Peyer's patch (tissue), 4 donors: ENCODE measurements around the gene RNF157.

Source experiments
- POLR2A ChIP-seq, 2 donors: fragments of 450-650 bp; IDR thresholded peaks; one replicate each; pipeline ENCODE4 v1.5.1; 2017; ENCODE audit warnings: antibody characterized with exemption in 2 of 2, mild to moderate bottlenecking in 2 of 2, moderate library complexity in 2 of 2
- TF ChIP-seq, protein P1 (sequence below), 6 experiments: fragments of 450-650 bp in 4 of 6; fragments of 200-600 bp in 2 of 6; sonication (generic) in 1 of 6; IDR thresholded peaks; one replicate each; pipeline ENCODE4 v1.5.1; 2017 to 2019; ENCODE audit warnings: antibody characterized with exemption in 6 of 6, mild to moderate bottlenecking in 3 of 6, moderate library complexity in 1 of 6

DNA sequence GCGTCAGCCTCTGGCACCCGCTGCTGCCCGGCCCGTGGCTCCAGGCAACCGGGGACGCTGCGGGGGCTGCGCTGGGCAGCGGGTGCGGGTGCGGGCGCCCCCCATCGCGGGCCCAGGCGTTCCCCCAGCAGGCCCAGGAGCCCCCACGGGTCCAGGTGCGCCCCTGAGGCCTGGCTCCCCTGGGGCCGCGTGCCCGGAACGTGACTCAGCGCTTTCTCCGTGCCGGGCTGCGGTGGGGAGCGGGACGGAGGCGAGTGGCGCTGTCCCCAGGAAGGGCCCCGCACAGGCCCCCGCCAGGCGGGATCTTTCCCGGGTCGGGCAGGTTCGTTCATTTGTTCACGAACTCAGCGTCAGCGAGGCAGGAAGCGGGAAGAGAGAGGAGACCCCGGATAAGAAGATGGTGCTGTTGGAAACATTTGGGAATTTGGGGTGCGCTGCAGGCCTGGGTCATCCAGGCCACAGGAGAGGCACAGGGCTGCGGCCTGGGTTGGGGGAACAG is 118.3 kb downstream of the RNF157 start:
- TF ChIP-seq, protein P1, sequence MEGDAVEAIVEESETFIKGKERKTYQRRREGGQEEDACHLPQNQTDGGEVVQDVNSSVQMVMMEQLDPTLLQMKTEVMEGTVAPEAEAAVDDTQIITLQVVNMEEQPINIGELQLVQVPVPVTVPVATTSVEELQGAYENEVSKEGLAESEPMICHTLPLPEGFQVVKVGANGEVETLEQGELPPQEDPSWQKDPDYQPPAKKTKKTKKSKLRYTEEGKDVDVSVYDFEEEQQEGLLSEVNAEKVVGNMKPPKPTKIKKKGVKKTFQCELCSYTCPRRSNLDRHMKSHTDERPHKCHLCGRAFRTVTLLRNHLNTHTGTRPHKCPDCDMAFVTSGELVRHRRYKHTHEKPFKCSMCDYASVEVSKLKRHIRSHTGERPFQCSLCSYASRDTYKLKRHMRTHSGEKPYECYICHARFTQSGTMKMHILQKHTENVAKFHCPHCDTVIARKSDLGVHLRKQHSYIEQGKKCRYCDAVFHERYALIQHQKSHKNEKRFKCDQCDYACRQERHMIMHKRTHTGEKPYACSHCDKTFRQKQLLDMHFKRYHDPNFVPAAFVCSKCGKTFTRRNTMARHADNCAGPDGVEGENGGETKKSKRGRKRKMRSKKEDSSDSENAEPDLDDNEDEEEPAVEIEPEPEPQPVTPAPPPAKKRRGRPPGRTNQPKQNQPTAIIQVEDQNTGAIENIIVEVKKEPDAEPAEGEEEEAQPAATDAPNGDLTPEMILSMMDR (IDR thresholded peaks at IDR 0.05) = no peak
- TF ChIP-seq POLR2A (IDR thresholded peaks at IDR 0.05) = no peak
